ENCODE data around the gene PTTG1IP. TPM values are rescaled to one million over a fixed set of nuclear protein-coding genes. Genes with fewer than 3 reads are reported as not detected.
A peak's percentile ranks its signal among the peaks of the same experiment; 100 is the strongest.

The PTTG1IP gene
- total and polyA plus RNA-seq, 2 of the 13 experiments (the other 11 are each of a cell fraction or from before 2014, with no cell fraction given), result 161 to 700 TPM

DNA sequence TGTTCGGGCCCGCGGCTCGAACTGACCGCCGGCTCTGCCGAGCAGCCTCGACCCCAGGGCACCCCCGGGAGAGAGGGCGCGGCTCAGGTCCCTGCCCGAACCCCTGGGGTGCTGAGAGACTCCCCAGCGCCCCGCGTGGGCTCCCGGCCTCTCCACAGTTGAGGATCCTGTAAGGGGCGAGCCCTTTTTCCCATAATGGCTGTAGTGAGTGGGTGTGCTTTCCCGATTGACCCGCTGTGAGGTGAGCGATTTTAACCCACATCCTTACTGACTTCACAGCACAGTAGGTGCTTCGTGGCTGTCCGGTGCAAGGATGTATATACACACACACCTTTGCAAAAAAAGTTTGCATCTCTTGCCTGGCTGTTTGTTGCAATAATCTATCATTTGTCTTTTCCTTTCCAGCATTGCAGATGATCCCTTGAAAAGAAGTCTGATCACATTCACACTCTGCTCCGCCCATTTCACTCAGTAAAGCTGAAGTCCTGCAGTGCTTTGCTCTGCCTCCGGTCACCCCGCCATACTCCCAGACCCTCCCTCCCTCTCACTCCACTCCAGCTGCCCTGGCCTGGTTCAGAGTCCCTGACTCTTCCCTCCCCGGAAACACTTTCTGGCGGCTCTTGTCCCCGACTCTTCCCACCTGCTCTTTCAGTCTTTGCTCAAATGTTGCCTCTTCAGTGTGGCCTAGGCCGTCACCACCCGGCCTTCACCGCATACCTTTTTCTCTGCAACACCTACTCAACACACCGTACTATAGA is 70.9 kb downstream of the PTTG1IP start (continued):
- TF ChIP-seq ELF4 (CRISPR knock-in tag; IDR thresholded peaks at IDR 0.05; ENCODE audit: borderline replicate concordance) (no peak), SPEN (CRISPR knock-in tag; IDR thresholded peaks at IDR 0.05; ENCODE audit: low read depth) (0 out of 2 replicates have a peak, but pooled peaks have one; percentile 24), PHF21A (CRISPR knock-in tag; IDR thresholded peaks at IDR 0.05) (peak; percentile 59; the same call in 1 of the 2 replicates), ZNF263 (CRISPR knock-in tag; IDR thresholded peaks at IDR 0.05) (peak; percentile 74)

DNA sequence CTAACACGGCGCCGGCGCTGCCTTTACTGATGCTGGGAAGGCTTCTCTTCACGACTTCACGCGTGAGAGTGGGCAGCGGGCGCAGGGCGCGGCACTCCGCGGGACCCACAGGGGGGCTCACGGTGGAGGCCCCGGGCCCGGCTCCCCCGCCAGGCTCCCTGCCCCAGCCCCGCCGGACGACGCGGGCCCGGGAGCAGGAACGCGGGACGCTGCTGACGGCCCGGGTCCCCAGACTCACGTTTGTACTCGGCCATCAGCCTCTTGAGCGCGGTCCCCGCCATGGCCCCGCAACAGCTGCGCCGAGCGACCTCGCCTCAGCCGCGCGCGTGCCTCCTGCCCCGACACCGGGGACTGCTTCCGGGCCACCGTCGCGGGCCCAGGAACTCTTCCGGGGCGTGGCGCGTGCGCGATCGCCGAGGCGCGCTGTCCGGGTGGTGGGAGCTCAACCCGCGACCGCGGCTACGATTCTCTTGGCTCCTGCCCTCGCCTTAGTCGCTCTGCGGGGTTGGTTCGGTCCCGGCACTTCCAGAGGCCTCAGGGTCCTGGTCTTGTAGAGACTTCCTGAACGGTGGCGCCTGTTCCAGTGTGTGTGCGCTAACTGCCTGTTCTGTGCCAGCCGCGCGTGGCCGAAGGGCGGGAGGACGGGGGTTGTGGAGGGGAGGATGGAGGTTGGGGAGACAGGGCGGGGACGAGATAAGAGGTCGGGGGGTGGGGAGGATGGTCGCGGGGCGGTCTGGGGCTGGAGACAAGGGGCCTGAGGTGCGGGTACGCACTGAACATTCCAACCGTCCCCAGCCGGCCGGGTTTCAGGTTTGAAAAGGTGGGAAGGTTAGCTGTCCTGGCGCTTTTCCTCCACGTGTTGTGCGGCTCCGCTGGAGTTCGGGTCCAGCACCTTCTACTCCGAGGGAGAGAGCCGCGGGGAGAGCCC is 71.8 kb downstream of the PTTG1IP start, which contains the start of gene UBE2G2:
Gene UBE2G2, minus strand, starts transcription at position 353 of the 928 bp plus-strand sequence. Its CDS starts 72 bp downstream, at position 281.
- Histone ChIP-seq H2AFZ (ENCODE audit: low read length) (no peak within 1 kb of the TSS), H3K36me3 (replicated peaks in 1 of 2; ENCODE audit: control insufficient read depth in 1 of 2, insufficient read depth in 2 of 2, low read length in 2 of 2) (peaks cover 3 to 28% of the 10 kb centered on the region in 2 experiments; a peak in 4 of 5 replicates), H3K4me3 (replicated peaks in 1 of 3; ENCODE audit: insufficient read depth in 1 of 3, low read depth in 2 of 3, low read length in 3 of 3) (peak within 1 kb of the TSS; percentile 79 to 86 (median 80)), H3K9ac (ENCODE audit: insufficient read depth, low read depth, low read length) (peak within 1 kb of the TSS; percentile 85), H3K4me2 (ENCODE audit: low read depth, low read length) (peak within 1 kb of the TSS; percentile 99), H3K79me2 (ENCODE audit: insufficient read depth, low read length) (peaks cover 49% of the 10 kb centered on the region), H3K27ac (ENCODE audit: extremely low read length, insufficient read depth, low read length) (peak within 1 kb of the TSS; percentile 88), H3K4me1 (ENCODE audit: insufficient read depth, low read length) (peaks cover 53% of the 10 kb centered on the region), H3K9me3 (ENCODE audit: low read length) (no peaks in the 10 kb centered on the region), H3K27me3 (ENCODE audit: control insufficient read depth in 1 of 2, insufficient read depth in 2 of 2, low read length in 2 of 2) (no peaks in the 10 kb centered on the region; a peak in 1 of 5 replicates), H4K20me1 (ENCODE audit: insufficient read depth, low read length) (peaks cover 14% of the 10 kb centered on the region)
- ChIA-PET POLR2A (interaction anchor here (0.6 to 5.6 kb wide), 23 partner anchors 8 to 344 kb away, joined by 3 to 31 read pairs (median 4); partner anchors contain the start of genes PTTG1IP and SUMO3), CTCF (ENCODE audit: low intra/inter-chr PET ratio, low total read pairs) (interaction anchor here (1.7 kb wide), 1 partner anchor 44 kb away, joined by 4 read pairs; no protein-coding TSS in a partner anchor)
- peak; percentile 59 for DNase-seq (ENCODE audit: low spot score)
- FAIRE-seq, result no peak
- TSS peak; percentile 69 for BruUV-seq (replicated peaks)
- intact Hi-C loops (cut with micrococcal nuclease; ENCODE audit: unreplicated experiment), result loop anchor here (1.0 to 5.0 kb wide), 4 partner anchors 16 to 111 kb away; partner anchors contain the start of gene PTTG1IP
- peak; percentile 89 for ATAC-seq
- in situ Hi-C loops (cut with HindIII; ENCODE audit: extremely low pct_ligation_motif_present, low pct_unique_long_range_greater_than_20kb), result loop anchor here (5.0 kb wide), 2 partner anchors 46 to 111 kb away; no protein-coding TSS in a partner anchor
- 2% methylated on average over 30 of the region's 97 CpGs for WGBS (ENCODE audit: low lambda C conversion rate)
- no peak for TF ChIP-seq ZNF589 (CRISPR knock-in tag; conservative IDR thresholded peaks at IDR 0.05)
- TF ChIP-seq NFE2 (CRISPR knock-in tag; IDR thresholded peaks at IDR 0.05), result no peak
- TF ChIP-seq KLF12 (CRISPR knock-in tag; IDR thresholded peaks at IDR 0.05; ENCODE audit: borderline replicate concordance), result peak; percentile 29; the same call in 1 of the 2 replicates
- no peak for TF ChIP-seq ZNF652 (CRISPR knock-in tag; IDR thresholded peaks at IDR 0.05; ENCODE audit: borderline replicate concordance, low read depth)
- peak; percentile 92 for TF ChIP-seq THAP11 (CRISPR knock-in tag; IDR thresholded peaks at IDR 0.05)
- TF ChIP-seq RBFOX2 (IDR thresholded peaks at IDR 0.05; ENCODE audit: low read depth, low read length), result peak; percentile 93
- TF ChIP-seq, protein P1, sequence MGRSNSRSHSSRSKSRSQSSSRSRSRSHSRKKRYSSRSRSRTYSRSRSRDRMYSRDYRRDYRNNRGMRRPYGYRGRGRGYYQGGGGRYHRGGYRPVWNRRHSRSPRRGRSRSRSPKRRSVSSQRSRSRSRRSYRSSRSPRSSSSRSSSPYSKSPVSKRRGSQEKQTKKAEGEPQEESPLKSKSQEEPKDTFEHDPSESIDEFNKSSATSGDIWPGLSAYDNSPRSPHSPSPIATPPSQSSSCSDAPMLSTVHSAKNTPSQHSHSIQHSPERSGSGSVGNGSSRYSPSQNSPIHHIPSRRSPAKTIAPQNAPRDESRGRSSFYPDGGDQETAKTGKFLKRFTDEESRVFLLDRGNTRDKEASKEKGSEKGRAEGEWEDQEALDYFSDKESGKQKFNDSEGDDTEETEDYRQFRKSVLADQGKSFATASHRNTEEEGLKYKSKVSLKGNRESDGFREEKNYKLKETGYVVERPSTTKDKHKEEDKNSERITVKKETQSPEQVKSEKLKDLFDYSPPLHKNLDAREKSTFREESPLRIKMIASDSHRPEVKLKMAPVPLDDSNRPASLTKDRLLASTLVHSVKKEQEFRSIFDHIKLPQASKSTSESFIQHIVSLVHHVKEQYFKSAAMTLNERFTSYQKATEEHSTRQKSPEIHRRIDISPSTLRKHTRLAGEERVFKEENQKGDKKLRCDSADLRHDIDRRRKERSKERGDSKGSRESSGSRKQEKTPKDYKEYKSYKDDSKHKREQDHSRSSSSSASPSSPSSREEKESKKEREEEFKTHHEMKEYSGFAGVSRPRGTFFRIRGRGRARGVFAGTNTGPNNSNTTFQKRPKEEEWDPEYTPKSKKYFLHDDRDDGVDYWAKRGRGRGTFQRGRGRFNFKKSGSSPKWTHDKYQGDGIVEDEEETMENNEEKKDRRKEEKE (IDR thresholded peaks at IDR 0.05), result no peak
- TF ChIP-seq, protein P2, sequence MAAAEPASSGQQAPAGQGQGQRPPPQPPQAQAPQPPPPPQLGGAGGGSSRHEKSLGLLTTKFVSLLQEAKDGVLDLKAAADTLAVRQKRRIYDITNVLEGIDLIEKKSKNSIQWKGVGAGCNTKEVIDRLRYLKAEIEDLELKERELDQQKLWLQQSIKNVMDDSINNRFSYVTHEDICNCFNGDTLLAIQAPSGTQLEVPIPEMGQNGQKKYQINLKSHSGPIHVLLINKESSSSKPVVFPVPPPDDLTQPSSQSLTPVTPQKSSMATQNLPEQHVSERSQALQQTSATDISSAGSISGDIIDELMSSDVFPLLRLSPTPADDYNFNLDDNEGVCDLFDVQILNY (CRISPR knock-in tag; conservative IDR thresholded peaks at IDR 0.05), result peak; percentile 71; the same call in 1 of the 2 replicates

Measured in HepG2 (cell line).